ENCODE measurements around the gene PTPN13.

DNA sequence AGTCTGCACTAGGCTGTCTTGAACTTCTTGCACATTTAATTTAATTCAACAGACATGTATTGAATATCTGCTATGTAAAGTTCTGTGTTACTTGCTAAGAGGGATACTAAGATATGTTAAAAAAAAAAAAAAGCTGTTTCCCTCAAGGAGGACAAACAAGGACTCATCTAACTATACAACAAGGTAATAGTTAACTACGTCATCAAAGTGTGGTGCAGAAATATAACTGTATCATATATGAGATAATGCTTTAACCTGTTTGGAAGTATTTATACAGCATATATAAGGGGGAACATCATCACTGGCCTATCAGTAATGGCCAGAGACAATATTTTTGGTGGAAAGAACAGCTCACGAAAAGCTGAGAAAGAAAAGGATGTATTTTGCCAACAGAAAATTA is 89.9 kb downstream of the PTPN13 start:
- TF ChIP-seq, protein P1, sequence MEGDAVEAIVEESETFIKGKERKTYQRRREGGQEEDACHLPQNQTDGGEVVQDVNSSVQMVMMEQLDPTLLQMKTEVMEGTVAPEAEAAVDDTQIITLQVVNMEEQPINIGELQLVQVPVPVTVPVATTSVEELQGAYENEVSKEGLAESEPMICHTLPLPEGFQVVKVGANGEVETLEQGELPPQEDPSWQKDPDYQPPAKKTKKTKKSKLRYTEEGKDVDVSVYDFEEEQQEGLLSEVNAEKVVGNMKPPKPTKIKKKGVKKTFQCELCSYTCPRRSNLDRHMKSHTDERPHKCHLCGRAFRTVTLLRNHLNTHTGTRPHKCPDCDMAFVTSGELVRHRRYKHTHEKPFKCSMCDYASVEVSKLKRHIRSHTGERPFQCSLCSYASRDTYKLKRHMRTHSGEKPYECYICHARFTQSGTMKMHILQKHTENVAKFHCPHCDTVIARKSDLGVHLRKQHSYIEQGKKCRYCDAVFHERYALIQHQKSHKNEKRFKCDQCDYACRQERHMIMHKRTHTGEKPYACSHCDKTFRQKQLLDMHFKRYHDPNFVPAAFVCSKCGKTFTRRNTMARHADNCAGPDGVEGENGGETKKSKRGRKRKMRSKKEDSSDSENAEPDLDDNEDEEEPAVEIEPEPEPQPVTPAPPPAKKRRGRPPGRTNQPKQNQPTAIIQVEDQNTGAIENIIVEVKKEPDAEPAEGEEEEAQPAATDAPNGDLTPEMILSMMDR (IDR thresholded peaks at IDR 0.05), result no peak
- TF ChIP-seq POLR2A (IDR thresholded peaks at IDR 0.05) (no peak), EP300 (IDR thresholded peaks at IDR 0.05) (no peak)
